GM19468 (cell line): ENCODE measurements around the gene MX2.

Experiments
- ATAC-seq: cut with Tn5 transposase; IDR thresholded peaks from one replicate; pipeline ENCODE4 v1.9.1; 2021; ENCODE audit warnings: mild to moderate bottlenecking, moderate library complexity, moderate number of reproducible peaks; ENCODE audit not compliant: unreplicated experiment; ENCODE audit errors: extremely low read depth

Gene MX2

GRCh38 chr21:41363370-41364270, 1.8 kb downstream of the MX2 start:
- ATAC-seq: no peak

DNA sequence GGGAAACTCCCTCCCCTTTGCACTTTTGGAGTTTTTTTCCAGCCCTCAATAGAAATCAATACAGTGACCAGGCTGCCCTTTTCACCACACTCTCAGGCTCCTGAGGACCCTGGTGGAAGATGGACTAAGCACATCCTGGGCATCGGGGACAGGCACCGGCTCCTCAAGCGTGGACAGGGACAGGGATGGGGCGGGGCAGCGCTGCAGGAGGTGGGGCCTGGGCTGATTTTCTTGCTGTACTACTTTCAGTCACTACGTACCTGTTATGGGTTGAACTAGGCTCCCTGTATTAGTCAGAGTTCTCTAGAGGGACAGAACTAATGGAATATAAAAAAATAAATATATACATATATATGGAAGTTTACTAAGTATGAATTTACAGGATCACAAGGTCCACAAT, 2.5 kb downstream of the MX2 start:
- no peak for ATAC-seq

DNA sequence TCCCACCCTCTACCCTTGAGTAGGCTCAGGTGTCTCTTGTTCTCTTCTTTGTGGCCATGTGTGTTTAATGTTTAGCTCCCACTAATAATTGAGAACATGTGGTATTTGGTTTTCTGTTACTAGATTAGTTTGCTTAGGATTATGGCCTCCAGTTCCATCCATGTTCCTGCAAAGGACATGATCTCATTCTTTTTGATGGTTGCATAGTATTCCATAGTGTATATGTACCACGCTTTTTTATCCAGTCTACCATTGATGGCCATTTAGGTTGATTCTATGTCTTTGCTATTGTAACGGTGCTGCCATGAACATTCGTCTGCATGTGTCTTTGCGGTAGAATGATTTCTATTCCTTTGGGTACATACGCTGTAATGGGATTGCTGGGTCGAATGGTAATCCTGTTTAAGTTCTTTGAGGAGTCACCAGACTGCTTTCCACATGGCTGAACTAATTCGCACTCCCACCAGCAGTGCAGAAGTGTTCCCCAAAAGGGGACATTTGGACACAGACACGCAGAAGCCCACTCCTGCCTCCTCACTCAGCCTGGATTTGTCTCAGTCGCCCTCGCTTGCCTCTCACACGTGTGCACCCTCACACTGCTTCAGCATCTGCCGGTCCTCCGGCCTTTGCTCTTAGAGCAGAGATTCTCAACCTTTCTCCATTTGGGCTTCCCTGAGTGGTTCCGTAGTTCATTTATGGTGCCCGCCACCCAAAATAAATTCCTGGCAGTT, 3.7 kb downstream of the MX2 start:
- no peak for ATAC-seq

- ATAC-seq: no peak
Observed at GRCh38 chr21:41366522-41367151, 4.8 kb downstream of the MX2 start.

GRCh38 chr21:41367301-41367944, 5.6 kb downstream of the MX2 start:
- ATAC-seq: no peak

DNA sequence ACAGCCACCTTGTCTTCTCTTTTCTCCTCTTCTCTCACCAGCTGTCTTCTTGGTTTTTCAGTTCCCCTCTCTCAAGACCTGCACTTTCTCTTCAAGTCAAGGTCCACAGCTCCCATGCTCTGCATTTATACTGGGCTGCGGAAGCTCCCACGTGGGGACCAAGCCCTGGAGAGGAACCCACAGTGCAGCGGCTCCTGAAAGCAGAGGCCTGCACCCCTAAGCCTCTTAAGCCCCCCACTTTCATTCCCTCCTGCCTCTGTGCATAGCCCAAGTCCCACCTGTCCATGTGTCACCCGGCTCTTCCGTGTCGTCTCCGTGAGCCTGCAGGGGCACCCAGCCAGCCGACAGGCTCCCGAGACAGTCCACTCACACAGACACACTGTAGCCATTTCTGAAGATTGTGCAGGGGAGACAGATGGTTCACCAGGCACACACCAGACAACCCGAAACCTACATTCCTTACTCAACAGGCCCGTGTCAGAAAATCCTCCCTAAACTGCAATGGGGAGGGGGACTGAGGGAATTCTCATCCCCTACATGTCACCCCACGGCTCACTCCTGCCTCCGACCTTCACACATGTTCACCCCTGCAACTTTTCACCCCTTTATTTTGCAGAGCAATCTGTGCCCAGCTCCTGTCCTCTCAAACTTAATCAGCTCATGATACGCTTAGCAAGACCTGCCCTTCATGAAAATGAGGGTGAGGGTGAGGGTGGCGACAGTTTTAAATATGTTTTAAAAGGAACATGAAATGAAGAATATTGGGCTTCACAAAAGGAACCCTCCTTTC, 6.3 kb downstream of the MX2 start:
- peak; percentile 65 for ATAC-seq

- ATAC-seq: no peak
Observed at GRCh38 chr21:41368735-41369104, 6.9 kb downstream of the MX2 start.

DNA sequence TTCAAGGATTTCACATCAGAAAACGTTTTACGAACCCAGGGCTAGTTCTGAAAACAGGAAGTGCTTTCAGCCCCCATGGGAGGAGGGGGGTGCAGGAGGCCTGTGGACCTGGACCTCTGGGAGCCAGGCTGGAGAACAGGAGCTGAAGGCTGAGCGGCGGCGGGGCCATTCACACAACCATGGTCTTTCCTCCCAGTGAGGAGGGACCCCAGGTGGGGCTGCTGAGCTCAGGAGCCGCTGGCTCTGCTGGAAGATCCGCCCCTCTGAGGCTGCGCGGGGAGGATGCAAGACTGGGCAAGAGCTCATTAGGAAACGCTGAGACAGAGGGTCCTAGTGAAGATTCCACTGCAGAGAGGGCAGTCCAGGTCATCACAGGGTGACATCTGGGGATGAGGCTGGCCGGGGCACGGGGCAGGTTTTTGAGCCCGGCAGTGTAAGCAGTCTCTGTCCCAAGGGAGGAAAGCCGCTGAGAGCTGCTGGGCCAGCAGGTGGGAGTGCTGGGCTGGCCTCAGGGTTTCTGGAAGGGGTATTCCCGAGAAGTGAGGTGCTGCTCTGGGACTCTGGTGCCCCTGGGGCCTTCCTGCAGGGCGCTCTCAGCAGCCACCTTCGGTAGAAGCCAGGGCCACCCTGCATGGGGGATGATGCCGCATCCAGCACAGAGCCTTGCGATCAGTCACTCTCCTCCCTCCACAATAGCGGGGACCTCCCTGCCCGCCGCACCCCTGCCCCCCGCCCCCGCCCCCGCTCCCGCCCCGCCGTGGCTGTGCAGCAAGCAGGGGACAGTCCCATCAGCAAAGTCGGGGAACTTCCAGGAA, 7.5 kb downstream of the MX2 start:
- ATAC-seq: no peak

DNA sequence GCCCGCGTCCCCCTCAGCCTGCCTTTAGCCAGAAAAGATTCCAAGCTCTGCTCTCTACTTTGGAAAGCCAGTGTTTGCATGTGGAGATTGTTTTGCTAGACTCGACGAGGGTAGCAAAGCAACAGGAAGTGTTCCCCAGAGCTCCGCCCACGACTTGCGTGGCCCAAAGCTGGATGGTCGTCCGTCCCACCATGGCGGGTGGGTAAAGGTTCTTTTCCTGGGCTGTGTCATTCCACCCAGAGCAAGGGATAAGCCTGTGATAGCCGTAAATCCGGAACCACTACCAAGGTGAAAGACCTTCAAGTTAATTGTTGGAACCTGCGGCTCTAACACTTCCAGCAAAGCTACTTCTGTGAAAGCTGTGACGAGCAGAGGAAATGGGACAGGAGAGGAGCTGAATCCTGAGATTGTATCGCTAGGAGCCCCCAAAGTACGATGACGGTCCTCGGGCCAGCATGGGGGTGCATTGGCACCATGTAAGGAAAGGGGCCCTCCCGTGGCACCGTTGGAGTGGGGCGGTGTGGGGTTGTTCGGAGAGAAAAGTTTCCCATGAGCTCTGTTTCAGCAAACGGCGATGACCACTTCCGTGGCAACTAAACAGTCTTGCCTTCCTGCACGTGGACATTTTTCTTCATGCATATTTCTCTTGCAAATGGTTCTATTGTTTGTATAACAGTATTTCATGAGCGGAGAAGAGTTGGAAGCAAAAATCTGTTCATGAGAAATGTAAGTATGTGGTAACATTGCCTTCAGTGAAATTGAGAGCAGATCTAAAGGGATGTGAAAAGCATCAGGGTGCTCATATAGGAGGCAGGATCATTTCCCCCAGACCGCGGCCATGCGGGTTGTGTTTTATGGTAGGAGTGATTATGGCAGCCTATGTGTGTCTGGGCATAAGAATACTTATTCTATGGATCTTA, 8.4 kb downstream of the MX2 start:
- ATAC-seq: no peak

DNA sequence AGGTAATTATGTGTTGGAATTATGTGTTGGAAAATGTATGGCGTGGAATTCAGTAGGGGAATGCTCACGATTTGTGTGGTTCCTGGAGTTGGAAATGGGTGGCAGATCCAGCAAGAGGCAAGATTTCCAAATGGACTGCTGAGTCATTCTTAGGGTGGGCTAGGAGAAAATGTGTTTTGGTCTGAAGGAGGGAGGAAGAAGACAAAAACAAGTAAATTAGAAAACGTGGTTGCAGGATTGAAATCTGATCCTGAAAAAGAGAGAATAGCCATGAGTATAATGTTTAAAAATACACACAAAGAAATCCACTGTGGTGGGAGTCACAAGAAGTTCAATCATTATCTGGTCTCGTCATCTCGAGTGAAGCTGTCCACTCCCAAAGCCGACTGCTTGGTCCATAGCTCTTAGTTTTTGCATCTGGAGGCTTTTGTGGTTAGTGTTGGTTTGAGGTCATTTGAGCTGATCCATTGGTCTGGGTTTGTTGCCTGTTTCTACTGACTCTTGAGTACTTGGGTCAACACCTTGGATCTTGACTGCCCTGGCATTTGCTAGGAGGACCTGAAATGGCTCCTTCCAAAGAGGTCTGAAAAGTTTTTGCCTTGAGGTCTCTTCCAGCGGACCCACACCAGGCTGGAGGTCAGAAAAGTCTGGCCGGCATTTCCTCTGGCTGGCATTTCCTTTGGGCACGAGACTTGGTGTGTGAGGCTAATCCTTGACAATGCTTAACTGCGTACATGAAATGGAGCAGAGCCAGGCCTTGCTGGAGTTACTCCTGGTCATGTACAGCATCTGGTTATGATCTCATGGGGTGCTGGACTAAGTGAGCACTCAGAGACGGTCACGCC, 9.2 kb downstream of the MX2 start:
- ATAC-seq: no peak

DNA sequence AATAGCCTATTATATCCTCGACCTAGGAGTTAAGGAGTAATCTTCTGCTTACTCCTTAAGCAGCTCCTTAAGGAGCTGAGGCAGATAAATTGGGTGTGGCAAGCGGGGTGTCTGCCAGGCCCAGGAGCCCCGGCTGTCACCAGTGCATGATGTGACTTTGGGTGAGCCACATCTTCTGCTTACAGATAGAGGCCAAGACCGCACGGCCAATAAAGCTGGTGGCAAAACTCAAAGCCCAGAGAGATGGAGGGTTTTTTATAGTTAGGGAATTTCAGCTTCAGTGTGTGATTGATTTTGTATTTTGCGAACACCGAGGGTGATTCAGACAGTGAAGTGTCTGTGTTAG, 9.8 kb downstream of the MX2 start:
- no peak for ATAC-seq

DNA sequence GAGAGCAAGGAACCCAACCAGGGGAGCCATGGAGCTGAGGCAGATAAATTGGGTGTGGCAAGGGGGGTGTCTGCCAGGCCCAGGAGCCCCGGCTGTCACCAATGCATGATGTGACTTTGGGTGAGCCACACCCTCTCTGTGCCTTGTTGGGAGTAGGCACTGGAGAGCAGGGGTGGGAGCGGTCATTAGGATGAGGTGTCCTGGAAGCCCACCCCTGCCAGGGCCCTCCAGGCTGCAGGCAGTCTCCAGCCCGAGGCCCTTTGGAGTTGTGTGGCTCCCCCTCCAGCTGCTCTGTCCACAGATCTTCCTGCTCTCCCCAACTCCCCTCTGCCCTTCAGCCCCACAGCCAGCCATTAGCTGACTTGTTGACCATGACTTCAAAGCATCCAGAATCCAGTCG, 11.4 kb downstream of the MX2 start:
- ATAC-seq: no peak

DNA sequence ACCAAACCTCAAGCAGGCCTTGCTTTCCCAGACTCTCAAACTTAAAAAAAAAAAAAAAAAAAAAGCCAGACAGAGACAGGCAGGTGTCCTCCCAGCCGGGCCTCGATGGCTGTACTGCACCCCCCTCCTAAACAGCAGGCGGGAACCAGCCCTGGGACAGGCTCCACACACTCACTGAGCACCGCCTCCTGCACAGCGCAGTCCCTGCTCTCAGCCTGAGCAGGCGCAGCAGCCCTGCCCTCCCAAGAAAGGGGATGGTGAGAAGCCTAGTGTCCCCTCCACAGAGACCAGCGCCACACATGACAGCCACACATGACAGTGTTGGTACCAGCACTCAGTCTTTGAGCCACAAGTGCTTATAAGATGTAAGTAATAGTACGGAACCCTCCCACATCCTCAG, 11.9 kb downstream of the MX2 start:
- ATAC-seq: no peak

DNA sequence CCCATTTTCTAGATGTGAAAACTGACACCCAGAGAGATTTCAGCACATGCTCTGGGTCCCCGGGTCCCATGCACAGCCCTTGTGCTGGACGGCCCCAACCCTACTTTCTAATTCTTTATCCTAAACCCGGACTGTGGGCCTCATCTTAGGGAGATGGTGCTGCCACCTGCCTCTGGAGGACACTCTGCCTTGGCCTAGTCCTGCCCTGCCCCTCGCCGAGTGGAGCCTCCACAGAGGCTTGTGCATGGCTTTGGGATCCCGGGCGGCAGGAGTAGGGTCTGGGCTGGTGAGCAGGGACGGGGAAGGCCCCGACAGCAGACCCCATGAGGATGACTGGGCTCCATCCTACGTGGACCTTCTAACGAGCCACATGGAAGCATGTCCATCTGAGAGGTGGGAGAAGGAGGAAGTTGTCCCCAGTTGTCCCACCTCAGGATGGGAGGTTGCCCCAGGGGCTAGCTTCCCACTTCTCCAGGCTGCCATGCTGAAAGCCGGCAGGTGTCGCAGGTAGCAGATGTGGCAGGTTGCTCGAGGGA, 12.4 kb downstream of the MX2 start:
- ATAC-seq: no peak

GRCh38 chr21:41374867-41375533, 13.2 kb downstream of the MX2 start:
- ATAC-seq: no peak

DNA sequence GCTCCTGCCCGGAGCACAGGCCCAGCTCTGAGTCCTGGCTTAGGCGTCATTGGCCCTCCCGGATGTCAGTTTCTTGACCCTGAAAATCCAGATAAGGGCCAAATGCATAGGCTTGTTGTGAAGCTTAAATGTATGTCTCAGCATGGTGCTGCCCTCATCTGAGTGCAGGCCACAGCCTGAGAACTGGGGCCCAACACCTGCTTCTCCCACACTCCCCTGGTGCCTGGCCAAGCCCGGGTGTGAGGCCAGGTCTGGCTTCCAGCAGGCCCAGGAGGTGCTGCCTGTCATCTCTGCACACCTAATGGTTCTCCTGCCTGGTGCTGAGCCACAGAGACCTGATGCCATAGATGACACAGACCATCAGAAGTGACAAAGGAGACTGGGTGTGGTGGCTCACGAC, 14.0 kb downstream of the MX2 start:
- no peak for ATAC-seq

DNA sequence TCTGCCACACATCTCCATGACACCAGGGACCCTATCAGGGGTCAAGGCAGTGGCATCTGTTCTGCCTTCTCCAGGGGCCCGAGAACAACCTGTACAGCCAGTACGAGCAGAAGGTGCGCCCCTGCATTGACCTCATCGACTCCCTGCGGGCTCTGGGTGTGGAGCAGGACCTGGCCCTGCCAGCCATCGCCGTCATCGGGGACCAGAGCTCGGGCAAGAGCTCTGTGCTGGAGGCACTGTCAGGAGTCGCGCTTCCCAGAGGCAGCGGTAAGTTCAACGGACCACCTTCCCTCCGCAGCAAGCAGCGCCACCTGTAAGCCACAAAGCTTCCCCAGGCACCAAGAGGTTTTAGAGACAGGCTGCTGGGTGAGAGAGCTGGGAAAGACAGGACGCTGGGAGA, 15.9 kb downstream of the MX2 start:
- ATAC-seq: no peak
